Stomach (tissue), 4 donors: ENCODE measurements around the gene CUEDC1.

Experiments used
- CTCF ChIP-seq, 7 experiments: fragments of 450-650 bp in 4 of 7; fragments of 200-600 bp in 3 of 7; sonication (generic) in 3 of 7; IDR thresholded peaks; one replicate each; pipeline ENCODE4 v1.5.1; 2016 to 2019; ENCODE audit warnings: antibody characterized with exemption in 7 of 7, control low read depth in 2 of 7, mild to moderate bottlenecking in 1 of 7
- POLR2A ChIP-seq, 4 donors: fragments of 450-650 bp; IDR thresholded peaks; one replicate each; pipeline ENCODE4 v1.6.1; 2016; ENCODE audit warnings: antibody characterized with exemption in 4 of 4, control low read depth in 2 of 4, mild to moderate bottlenecking in 1 of 4, moderate library complexity in 1 of 4
- POLR2AphosphoS5 ChIP-seq, 3 donors: sonication (generic); formaldehyde crosslinking; IDR thresholded peaks; one replicate each; pipeline ENCODE4 v1.6.1; 2016; ENCODE audit warnings: antibody characterized with exemption in 3 of 3

- TF ChIP-seq CTCF (IDR thresholded peaks at IDR 0.05) (no peak), POLR2A (IDR thresholded peaks at IDR 0.05) (no peak), POLR2AphosphoS5 (IDR thresholded peaks at IDR 0.05) (no peak)
Measured at GRCh38 chr17:57818066-57818465, 137.1 kb downstream of the CUEDC1 start.
